Right lobe of liver (tissue), 6 donors: ENCODE results near the gene ARL6IP4. TPM values are rescaled to one million over a fixed set of nuclear protein-coding genes. Genes with fewer than 3 reads are reported as not detected.

Source experiments
- ATAC-seq, 4 donors: fragments of 200-7000 bp; cut with Tn5 transposase; one replicate each; pipeline ENCODE4 v1.9.1; 2020; ENCODE audit warnings: mild to moderate bottlenecking in 4 of 4, moderate library complexity in 4 of 4
- DNase-seq, 3 donors: peaks; one replicate each; pipeline ENCODE4 v3.0.0-alpha.2; 2020
- H3K27ac ChIP-seq, 3 donors: fragments of 200-600 bp; one replicate each; pipeline ENCODE4 v1.8.0; 2022
- H3K27me3 ChIP-seq, 2 donors: fragments of 200-600 bp; one replicate each; pipeline ENCODE4 v1.8.0; 2022
- H3K36me3 ChIP-seq, 4 donors: fragments of 200-600 bp; sonication (generic) in 1 of 4; one replicate each; pipeline versions ENCODE4 v1.5.1 to v1.8.0; 2017 to 2022; ENCODE audit warnings: control low read depth in 1 of 4
- H3K4me1 ChIP-seq, 4 donors: fragments of 200-600 bp; sonication (generic) in 1 of 4; one replicate each; pipeline versions ENCODE4 v1.5.1 to v1.8.0; 2017 to 2022; ENCODE audit warnings: control low read depth in 1 of 4
- H3K4me3 ChIP-seq, 3 donors: fragments of 200-600 bp; one replicate each; pipeline ENCODE4 v1.8.0; 2022
- H3K9me3 ChIP-seq, 4 donors: fragments of 200-600 bp; sonication (generic) in 1 of 4; one replicate each; pipeline versions ENCODE4 v1.5.1 to v1.8.0; 2017 to 2022; ENCODE audit warnings: control low read depth in 1 of 4
- CTCF ChIP-seq, 4 donors: fragments of 200-600 bp in 3 of 4; fragments of 450-650 bp in 1 of 4; IDR thresholded peaks; one replicate each; pipeline versions ENCODE4 v1.5.1 to v1.8.0; 2016 to 2022; ENCODE audit warnings: antibody characterized with exemption in 4 of 4, mild to moderate bottlenecking in 2 of 4
- POLR2A ChIP-seq: fragments of 450-650 bp; IDR thresholded peaks from one replicate; pipeline ENCODE4 v1.6.1; 2017; ENCODE audit warnings: antibody characterized with exemption, mild to moderate bottlenecking
- WGBS: methylation state at CpG from one replicate; pipeline ENCODE4 v1.1.6; 2018; ENCODE audit warnings: low coverage, low lambda C conversion rate; ENCODE audit not compliant: insufficient coverage; ENCODE audit errors: missing lambda C conversion rate; 5-methylcytosine and 5-hydroxymethylcytosine counted together
- intact Hi-C, 2 donors: fragments of 100-400 bp; cut with DNase I; formaldehyde crosslinking; loops; one replicate each; pipeline versions ENCODE4 v1.11.2 to v1.14.1; 2022
- total RNA-seq, 6 experiments: library from RNA; depleted of rRNA in 2 of 6; stranded (reverse); fragments of >200 nt in 2 of 6; fragmentation: NEBNext Ultra II Directional in 3 of 6; extraction: Animal tissue kit (Norgen Biotek cat#: 25700) in 3 of 6; gene quantifications; one replicate each; pipeline versions ENCODE4 v1.1.0 to v1.2.4, GENCODE V29; 2016 to 2023
- donor health status: DM: no; HTN: yes; CAD: no.
- donor health status: DM: no; HTN: no; CAD: no.
- donor health status: DM: no; HTN: no; CAD: no.
- donor health status: DM: no; HTN: yes; CAD: no.
- donor health status: DM: no; HTN: yes; CAD: no.

Gene ARL6IP4
- total RNA-seq, 6 experiments from 2014 or later = 84.7 to 146 (median 110) TPM

- Histone ChIP-seq H3K4me1 (no peaks in the 10 kb centered on the region), H3K36me3 (peaks cover 0 to 7% (median 0%) of the 10 kb centered on the region in 4 donors), H3K4me3 (no peak overlapping the region), H3K27ac (no peak overlapping the region), H3K9me3 (no peaks in the 10 kb centered on the region), H3K27me3 (no peaks in the 10 kb centered on the region)
- ATAC-seq = no peak
- WGBS = 90% methylated on average over 11 of the region's 19 CpGs
- TF ChIP-seq POLR2A = no peak
- no peak for TF ChIP-seq CTCF (IDR thresholded peaks at IDR 0.05)
- intact Hi-C loops = no loop called here
- DNase-seq = peak in 1 of 3 donors; percentile 24
Measured at GRCh38 chr12:123027726-123028445, 47.4 kb downstream of the ARL6IP4 start.

GRCh38 chr12:123028475-123028874 is 48.0 kb downstream of the ARL6IP4 start:
- Histone ChIP-seq H3K36me3 (peaks cover 0 to 7% (median 0%) of the 10 kb centered on the region in 4 donors), H3K4me1 (no peaks in the 10 kb centered on the region), H3K4me3 (no peak overlapping the region), H3K9me3 (no peaks in the 10 kb centered on the region), H3K27ac (no peak overlapping the region), H3K27me3 (no peaks in the 10 kb centered on the region)
- intact Hi-C loops = no loop called here
- DNase-seq (no peak), ATAC-seq (no peak)
- 75% methylated on average over 7 of the region's 7 CpGs for WGBS
- TF ChIP-seq CTCF (IDR thresholded peaks at IDR 0.05) = no peak
- no peak for TF ChIP-seq POLR2A

GRCh38 chr12:123029550-123029949 is 49.1 kb downstream of the ARL6IP4 start:
- no peaks in the 10 kb centered on the region for H3K9me3 ChIP-seq
- H3K4me3 ChIP-seq = no peak overlapping the region
- DNase-seq (no peak), ATAC-seq (no peak)
- H3K36me3 ChIP-seq = peaks cover 0 to 9% (median 3%) of the 10 kb centered on the region in 4 donors
- no peak overlapping the region for H3K27ac ChIP-seq
- TF ChIP-seq POLR2A = no peak
- no peak for TF ChIP-seq CTCF (IDR thresholded peaks at IDR 0.05)
- intact Hi-C loops = no loop called here
- no peaks in the 10 kb centered on the region for H3K27me3 ChIP-seq
- no peaks in the 10 kb centered on the region for H3K4me1 ChIP-seq

- no peaks in the 10 kb centered on the region for H3K27me3 ChIP-seq
- intact Hi-C loops = no loop called here
- peaks cover 0 to 9% (median 3%) of the 10 kb centered on the region in 4 donors for H3K36me3 ChIP-seq
- no peak for ATAC-seq
- WGBS = 85% methylated on average over 1 of the region's 1 CpG
- DNase-seq = no peak
- no peak overlapping the region for H3K4me3 ChIP-seq
- no peaks in the 10 kb centered on the region for H3K9me3 ChIP-seq
- H3K4me1 ChIP-seq = no peaks in the 10 kb centered on the region
- TF ChIP-seq POLR2A (no peak), CTCF (IDR thresholded peaks at IDR 0.05) (no peak)
- H3K27ac ChIP-seq = no peak overlapping the region
Measured at GRCh38 chr12:123030686-123031085, 50.2 kb downstream of the ARL6IP4 start.
